NCI-H146 (cell line): ENCODE data around the gene CNOT3.

ENCODE experiments used
- DNase-seq: peaks from one replicate; lab custom pipeline; 2025; lab: John Stamatoyannopoulos, UW

CNOT3 gene

GRCh38 chr19:54121259-54121658, 16.3 kb upstream of the CNOT3 start:
- DNase-seq: no peak

DNA sequence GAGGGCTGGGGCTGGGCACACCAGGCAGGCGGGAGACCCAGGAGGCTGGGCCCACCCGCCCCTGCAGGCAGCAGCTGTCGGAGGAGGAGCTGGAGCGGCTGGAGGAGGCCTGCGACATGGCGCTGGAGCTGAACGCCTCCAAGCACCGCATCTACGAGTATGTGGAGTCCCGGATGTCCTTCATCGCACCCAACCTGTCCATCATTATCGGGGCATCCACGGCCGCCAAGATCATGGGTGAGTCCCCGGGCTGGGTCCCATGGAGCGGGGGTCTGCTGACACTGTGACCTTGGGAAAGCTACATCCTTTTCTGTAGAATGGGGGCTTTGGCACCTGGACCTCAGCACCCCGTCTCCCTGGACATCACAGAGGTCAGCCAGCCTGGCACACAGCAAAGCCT, 13.9 kb upstream of the CNOT3 start:
- DNase-seq: no peak

- no peak for DNase-seq
Measured at GRCh38 chr19:54124393-54124792, 13.2 kb upstream of the CNOT3 start.

GRCh38 chr19:54125713-54126112, 11.8 kb upstream of the CNOT3 start:
- DNase-seq: no peak

DNA sequence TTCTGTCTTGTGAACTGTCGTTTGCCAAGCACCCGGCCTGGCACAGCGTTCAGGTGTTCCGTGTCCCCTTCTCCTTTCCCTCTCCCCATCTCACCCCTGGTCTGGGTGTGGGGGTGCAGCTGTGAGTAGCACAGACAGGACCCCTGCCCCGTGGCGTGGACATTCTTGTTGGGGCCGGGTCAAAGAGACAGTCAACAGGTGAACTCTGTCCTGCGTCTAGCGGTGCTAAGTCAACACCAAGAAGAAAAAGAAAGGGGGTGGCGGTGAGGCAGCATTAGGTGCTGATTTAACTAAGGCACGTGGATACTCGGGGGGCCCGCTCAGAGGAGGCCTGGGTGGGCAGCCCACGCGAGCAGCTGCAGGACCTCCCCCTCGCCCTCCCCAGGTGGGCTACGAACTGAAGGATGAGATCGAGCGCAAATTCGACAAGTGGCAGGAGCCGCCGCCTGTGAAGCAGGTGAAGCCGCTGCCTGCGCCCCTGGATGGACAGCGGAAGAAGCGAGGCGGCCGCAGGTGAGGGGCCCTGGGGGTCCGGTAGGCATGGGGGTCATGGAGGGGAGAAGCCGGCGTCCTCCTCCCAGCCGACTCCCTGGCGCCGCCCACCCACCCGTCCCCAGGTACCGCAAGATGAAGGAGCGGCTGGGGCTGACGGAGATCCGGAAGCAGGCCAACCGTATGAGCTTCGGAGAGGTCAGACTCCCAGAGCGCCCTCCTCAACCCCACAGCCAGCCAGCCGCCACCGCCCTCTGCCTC, 9.7 kb upstream of the CNOT3 start:
- DNase-seq: no peak

- DNase-seq: no peak
Measured at GRCh38 chr19:54128441-54128725, 9.2 kb upstream of the CNOT3 start.

GRCh38 chr19:54128796-54129616, 8.6 kb upstream of the CNOT3 start:
- DNase-seq: no peak

- DNase-seq: no peak
Measured at GRCh38 chr19:54129617-54129996, 8.0 kb upstream of the CNOT3 start.

GRCh38 chr19:54133312-54133956, 4.1 kb upstream of the CNOT3 start:
- DNase-seq: peak; percentile 46

- DNase-seq: no peak
Measured at GRCh38 chr19:54133957-54134590, 3.5 kb upstream of the CNOT3 start.

DNA sequence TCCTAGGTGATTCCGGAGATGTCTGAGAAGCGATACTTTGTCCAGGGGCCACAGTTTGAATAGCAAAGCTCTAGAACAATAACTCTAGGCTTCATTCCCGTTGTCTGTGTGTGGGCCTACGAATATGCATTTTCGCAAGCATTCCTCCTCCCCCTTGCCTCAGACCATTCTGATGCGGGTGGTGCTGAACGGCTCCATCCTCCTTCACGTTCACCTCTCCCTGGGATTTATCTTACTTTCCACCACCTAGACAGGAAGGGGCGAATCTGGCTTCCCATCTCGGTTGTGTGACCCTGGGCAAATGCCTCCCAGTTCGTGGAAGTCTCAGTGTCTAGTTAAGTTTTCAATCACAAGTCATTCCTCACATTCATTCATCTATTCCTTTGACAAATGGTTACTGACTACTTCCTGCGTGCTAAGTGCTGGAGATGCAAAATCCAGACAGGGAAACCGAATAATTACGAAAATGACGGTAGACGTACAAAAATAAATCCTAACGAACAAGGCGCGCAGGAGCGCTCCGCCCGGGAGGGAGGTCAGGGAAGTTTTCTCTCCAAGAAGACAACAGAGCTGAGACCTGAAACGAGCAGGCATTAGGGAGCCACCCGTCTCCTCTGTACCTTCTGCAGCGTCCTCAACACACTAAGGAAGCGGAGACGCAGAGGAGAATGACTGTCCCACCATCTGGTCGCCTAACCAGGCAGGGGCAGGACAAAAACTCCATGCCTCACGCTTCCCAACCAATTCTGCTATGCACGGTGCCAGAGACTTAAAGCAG, 1.3 kb upstream of the CNOT3 start:
- DNase-seq: peak; percentile 66

DNA sequence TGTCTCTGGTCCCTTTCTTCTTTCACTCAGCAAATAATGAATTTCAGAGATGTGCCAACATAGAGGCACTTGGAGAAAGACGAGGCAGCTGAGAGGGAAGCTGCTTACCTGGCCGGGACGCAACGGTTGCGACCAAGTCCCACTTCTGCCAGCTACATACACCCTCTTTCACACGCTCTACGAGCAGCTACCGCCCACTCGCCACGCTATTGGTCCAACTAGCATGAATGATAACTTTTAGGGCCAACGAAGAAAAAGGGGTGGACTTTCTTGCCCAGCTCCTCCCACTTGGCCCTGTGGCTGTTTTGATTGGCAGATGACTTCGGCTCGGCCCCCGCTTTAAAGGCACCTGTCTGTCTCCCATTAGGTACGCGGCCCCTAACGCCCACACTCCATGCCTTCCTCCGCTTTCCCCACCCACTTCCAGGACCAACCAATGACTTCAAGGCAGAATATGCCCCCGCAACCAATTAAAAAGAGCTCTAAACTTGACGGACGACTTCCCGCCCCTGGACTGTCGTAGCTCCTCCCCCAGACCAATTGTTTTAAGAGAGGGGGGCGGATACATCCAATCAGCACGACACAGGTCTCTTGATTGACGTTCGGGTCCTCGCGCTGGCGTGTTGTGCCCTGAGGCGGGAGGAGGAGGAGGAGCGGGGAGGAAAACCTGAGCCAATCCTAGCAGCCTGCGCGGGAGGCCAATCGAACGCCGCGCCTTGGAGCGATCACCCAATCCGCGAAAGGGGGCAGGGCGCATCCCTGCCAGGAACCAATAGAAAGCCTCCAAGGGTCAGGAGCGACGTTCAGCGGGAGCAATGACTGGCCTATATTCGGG, 481 bp upstream of the CNOT3 start:
- DNase-seq: peak; percentile 100

DNA sequence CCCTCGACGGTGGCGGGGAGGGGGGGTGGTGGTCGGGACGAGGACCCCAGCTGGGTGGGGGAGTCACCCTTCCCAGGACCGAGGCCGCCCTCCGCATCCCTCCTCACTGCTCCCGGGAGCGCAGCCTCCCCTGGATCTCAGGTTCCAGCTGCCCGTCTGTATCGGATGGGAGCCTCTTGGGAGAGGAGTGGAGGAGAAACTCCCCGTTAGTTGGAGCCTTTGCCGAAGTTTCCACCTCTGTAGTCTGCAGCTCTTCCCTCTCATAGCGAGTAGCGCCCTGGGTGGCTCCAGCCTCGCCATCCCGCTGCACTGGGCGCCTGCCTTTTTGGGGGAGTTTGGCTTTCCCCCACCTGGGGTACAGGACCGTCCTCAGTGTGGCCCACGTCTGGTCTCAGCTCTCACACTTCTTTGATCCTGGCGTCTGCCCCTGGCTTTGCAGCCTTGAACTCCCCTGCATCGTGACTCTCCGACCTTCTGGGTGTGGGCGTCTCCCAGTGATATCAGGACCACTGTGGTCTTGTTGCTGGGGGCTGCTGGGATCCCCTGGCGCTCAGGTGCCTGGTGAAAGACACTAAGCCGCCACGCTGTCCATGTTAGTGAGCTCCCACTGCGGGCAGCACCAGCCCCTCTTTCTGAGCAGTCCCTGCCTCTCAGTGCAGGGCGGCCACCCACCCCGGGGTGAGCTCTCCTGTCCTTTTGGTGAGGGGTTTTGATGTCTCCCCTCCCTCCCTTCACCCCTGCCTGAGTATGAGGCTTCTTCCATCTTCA, 1.1 kb downstream of the CNOT3 start:
- peak; percentile 43 for DNase-seq

DNA sequence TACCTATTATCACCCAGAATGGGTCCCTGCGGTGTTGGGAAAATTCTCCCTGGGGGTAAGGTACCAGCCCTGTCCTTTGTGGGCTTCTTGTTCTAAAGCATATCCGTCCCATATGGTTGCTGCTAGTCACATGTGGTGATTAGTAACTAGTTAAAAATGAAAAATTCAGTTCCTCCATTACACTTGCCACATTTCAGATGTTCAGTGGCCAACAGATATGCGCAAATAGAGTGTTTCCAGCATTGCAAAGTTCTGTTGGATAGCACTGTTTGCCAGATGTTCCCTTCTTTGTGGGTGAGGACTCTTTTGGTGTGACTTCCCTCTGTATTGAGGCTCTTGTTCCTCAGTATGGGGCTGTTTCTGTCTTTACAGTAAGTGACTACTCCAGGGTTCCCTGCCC, 3.8 kb downstream of the CNOT3 start:
- DNase-seq: no peak

GRCh38 chr19:54142166-54142780, 4.7 kb downstream of the CNOT3 start:
- no peak for DNase-seq

GRCh38 chr19:54145541-54146158, 8.1 kb downstream of the CNOT3 start:
- no peak for DNase-seq

- DNase-seq: no peak
Measured at GRCh38 chr19:54147676-54148075, 10.1 kb downstream of the CNOT3 start.

GRCh38 chr19:54148158-54148557, 10.6 kb downstream of the CNOT3 start:
- no peak for DNase-seq
